ENCODE data around the gene ORC3. TPM values are rescaled to one million over a fixed set of nuclear protein-coding genes. Genes with fewer than 3 reads are reported as not detected.
"Not testable (repeated sequence)": the region's sequence is repeated elsewhere in the genome, so short reads cannot be mapped to it uniquely, and the experiment has no call there.

The ORC3 gene
- total RNA-seq, 1 donor from 2014 or later = 32.9 TPM

DNA sequence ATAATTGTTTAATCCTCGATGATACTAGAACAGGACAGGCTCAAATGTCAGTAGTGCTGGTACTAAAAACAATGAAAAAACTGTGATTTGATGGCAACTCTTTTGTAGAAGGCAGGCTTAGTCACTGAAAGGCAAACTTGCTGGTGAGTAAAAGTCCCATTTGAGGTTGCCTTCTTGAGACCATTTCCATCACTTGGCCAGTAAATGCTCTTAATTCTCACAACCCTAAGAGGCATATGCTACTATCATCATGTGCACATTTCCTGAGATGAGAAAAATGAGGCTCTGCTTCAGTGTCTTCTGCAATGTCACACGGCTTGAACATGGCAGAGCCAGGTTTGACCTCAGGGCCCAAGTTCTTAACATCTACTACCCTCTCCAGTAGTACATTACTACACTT, 102.2 kb downstream of the ORC3 start:
- intact Hi-C loops (cut with micrococcal nuclease) = no loop called here

DNA sequence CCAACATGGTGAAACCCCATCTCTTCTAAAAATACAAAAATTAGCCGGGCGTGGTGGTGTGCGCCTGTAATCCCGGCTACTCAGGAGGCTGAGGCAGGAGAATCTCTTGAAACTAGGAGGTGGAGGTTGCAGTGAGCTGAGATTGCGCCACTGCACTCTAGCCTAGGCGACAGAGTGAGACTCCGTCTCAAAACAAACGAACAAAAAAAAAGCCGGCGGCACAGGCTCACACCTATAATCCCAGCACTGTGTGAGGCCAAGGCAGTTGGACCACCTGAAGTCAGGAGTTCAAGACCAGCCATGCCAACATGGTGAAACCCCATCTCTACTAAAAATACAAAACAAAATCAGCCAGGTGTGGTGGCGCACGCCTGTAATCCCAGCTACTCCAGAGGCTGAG, 106.9 kb downstream of the ORC3 start:
- intact Hi-C loops (cut with micrococcal nuclease) = loop anchor here (1.0 kb wide), 1 partner anchor 1266 kb away; the partner anchor contains the start of gene RNGTT

DNA sequence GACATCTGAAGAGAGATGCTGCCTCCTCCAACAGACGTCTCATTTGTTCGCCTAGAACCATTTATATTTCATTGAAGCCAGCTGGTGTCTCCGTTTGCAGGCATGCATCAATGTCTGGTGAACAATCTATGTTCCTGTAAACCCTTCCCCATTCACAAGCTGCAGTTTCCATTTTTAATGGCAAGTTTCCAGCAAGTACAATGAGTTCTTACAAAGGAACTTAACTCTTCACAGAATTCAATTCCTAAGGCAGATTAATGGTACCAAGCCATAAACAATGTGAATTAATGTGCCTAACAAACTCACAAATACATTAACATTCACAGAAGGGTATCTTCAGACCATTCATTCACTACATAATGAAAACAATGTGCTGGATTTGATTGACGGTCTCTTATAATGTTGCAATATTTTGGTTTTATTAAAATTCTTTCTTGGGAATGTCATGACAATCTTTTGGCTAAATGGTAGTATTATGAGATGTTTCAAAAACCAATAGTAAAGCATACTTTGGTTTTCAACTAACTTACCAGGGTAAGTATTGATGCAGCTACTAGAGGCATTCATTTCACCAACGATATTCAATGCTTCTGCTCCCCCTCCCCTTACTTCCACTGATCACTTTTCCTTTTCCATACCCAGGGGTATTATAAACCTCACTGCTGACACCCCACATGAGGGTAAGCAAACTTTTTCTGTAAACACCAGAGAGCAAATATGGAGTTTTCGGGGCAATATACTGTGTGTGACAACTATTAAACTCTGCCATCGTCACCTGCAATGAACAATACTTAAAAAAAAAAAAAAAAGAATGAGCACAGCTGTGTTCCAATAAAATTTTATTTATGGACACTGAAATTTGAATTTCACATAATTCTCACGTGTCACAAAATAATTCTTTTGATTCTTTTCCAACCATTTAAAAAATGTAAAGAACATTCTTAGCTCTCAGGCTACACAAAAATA, 107.9 kb downstream of the ORC3 start:
- intact Hi-C loops (cut with micrococcal nuclease) = loop anchor here (1.0 kb wide), 2 partner anchors 53 to 1265 kb away; partner anchors contain the start of gene RNGTT

DNA sequence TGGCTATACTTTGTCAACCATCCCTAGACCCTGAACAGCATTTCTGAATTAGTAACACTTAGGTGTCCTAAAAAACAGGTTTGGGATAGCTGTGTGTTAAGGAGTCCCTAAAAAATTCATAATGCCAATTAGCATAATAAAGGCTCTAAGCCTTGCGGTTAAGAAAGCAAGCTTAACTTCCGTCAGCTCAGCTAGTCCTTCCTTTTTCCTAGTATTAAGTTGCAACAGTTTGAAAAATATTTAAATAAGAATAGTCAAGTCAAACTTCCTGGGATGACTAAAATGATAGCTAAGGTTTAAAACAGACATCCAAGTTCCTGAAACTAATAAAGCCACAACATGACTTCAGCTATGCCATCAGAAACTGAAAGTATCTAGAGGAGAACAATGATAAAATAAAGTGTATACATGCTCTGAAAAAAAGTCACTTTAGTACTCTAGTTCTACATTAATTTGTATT, 108.6 kb downstream of the ORC3 start:
- intact Hi-C loops (cut with micrococcal nuclease) = loop anchor here (1.0 kb wide), 1 partner anchor 53 kb away; no protein-coding TSS in a partner anchor

DNA sequence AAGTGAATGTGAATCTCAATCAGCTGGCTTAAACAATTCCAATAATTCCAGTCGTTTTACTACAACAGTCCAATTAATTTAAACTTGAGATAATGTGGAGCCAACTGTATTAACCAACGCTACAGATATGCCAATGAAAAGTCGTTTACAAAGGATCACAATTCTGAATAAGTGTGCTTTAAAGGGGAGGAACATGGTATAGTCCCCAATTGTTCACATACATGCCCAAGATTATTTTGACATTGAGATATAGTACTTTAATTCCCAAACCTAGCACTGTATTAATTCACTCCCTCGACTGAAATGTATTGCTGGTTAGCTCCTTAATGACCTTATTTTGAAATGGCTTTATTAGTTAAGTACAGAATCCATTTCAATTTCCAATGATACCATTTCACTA, 109.6 kb downstream of the ORC3 start:
- intact Hi-C loops (cut with micrococcal nuclease) = no loop called here

GRCh38 chr6:87700397-87701343, 110.7 kb downstream of the ORC3 start:
- intact Hi-C loops (cut with micrococcal nuclease) = loop anchor here (2.0 to 10.0 kb wide), 4 partner anchors 20 to 563 kb away; no protein-coding TSS in a partner anchor

DNA sequence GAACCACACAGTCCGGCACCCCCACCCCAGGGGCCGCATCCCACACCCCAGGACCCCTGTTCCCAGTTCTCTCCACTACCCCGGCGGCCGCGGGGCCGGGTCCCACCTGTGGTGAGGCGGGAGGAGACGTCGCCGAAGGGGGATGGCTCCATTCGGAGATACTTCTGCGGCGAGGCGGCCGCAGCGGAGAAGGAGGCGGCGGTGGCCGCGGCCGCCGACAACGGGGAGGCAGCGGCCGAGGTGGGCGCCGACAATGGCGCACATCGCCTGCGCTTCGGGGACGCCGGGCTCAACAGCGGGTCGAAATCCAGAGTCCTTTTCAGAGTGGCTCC, 111.4 kb downstream of the ORC3 start:
- intact Hi-C loops (cut with micrococcal nuclease) = loop anchor here (2.0 to 10.0 kb wide), 4 partner anchors 21 to 564 kb away; no protein-coding TSS in a partner anchor

GRCh38 chr6:87701676-87702588, 112.0 kb downstream of the ORC3 start, which contains the start of gene AKIRIN2:
Gene AKIRIN2, minus strand, starts transcription at chr6:87702233. Its CDS starts 549 bp downstream, at chr6:87701684.
- intact Hi-C loops (cut with micrococcal nuclease) = loop anchor here (1.0 to 10.0 kb wide), 19 partner anchors 21 to 1936 kb away; partner anchors contain the start of genes LYRM2, ORC3, PNRC1 and RNGTT

GRCh38 chr6:87702589-87702945, 112.6 kb downstream of the ORC3 start:
- intact Hi-C loops (cut with micrococcal nuclease) = loop anchor here (1.0 to 10.0 kb wide), 18 partner anchors 30 to 1936 kb away; partner anchors contain the start of genes LYRM2, ORC3, PNRC1 and RNGTT

DNA sequence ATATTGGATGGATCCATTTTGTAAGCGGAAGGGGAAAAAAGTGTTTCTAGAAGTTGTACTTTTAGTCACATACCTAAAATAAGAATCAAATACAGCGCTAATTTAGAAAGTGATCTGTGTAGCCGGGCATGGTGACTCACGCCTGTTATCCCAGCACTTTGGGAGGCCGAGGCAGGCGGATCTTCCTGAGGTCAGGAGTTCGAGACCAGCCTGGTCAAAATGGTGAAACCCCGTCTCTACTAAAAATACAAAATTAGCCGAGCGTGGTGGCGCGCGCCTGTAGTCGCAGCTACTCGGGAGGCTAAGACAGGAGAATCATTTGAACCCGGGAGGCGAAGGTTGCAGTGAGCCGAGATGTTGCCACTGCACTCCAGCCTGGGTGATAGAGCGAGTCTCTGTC, 113.1 kb downstream of the ORC3 start:
- intact Hi-C loops (cut with micrococcal nuclease) = loop anchor here (2.0 to 10.0 kb wide), 6 partner anchors 46 to 1650 kb away; partner anchors contain the start of gene UBE2J1

GRCh38 chr6:87705070-87705691, 115.2 kb downstream of the ORC3 start:
- intact Hi-C loops (cut with micrococcal nuclease) = loop anchor here (10.0 kb wide), 1 partner anchor 200 kb away; no protein-coding TSS in a partner anchor

DNA sequence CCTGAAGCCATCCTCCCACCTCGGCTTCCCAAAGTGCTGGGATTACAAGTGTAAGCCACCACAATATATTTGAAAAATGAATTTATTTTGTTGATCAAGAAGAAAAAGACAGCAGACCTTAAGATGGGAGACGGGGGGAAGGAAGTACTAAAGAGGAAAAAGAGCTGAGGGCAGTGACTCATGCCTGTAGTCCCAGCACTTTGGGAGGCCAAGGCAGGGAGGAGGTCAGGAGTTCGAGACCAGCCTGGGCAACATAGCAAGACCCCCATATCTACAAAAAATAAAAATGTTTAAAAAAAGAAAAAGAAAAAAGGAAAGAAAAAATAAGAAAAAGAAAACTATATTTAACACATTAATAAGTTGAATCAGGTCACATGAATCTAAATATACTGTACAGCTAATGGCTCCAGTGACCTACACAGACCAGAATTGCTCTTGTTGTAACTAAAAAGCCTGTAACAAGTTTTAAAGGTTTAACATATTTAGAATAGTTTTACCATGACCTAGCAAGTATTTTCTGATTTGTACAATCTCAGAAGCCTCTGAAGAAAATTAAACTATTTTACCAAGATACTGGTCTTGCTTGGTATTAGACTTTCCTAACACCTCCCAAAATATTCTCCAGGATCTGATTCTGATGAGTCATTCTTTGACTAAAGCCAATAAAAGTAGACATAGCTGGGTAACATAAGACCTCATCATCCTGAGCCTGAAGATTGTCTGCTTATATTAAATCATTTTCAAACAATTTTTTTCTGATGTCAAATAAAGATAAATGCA, 116.4 kb downstream of the ORC3 start:
- intact Hi-C loops (cut with micrococcal nuclease) = loop anchor here (10.0 kb wide), 1 partner anchor 198 kb away; no protein-coding TSS in a partner anchor

- intact Hi-C loops (cut with micrococcal nuclease) = loop anchor here (10.0 kb wide), 1 partner anchor 196 kb away; no protein-coding TSS in a partner anchor
Measured at GRCh38 chr6:87708581-87709427, 118.9 kb downstream of the ORC3 start.

GRCh38 chr6:87710090-87710489, 120.2 kb downstream of the ORC3 start:
- intact Hi-C loops (cut with micrococcal nuclease) = no loop called here

DNA sequence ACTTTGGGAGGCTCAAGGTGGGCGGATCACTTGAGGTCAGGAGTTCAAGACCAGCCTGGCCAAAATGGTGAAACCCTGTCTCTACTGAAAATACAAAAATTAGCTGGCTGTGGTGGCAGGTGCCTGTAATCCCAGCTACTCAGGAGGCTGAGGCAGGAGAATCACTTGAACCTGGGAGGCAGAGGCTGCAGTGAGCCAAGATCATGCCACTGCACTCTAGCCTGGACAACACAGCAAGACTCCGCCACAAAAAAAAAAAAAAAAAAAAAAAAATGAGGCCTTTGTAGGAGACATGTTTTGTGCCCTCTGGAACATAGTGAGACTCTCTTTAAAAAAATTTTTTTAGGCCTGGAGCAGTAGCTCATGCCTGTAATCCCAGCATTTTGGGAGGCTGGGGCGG, 122.8 kb downstream of the ORC3 start:
- intact Hi-C loops (cut with micrococcal nuclease) = not testable (repeated sequence)

DNA sequence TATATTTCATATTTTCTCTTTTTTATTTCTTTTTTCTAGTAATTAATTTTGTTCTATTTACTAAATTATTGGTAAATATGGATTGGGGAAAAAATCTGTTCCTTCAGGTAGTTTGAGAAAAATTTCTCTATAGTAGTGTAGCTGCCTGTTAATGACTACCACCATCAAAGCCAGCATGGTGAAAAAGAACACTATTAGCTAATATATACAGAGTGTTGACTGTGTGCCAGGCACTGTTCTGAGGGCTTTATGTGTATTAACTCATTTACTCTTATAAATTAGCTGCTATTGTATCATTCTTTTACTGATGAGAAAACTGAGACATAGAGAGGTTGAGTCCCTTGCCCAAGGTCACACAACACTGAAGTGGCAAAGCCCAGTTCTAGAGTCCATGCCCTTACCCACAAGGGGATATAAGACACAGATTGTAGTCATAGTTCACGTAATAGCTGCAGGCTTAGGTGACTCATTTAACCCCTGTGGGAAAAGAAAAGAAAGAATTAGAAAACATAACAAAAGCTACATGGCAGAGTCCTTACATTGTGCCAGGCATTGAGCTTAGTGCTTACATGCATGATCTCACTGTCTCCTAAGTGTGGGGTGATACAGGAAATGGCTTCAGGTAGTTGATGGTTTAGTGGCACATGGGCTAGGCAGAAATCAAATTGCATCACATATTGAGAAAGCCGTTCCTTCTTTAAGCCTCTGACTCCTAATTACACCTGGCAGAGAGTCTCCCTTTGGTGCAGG, 124.3 kb downstream of the ORC3 start:
- intact Hi-C loops (cut with micrococcal nuclease) = no loop called here

Measured in T-helper 1 cell treated with Interleukin-12 subunit alpha and Interleukin-12 subunit beta and Interleukin-4 antibody, amounts not matched to agents 30 ng/mL and 1 ng/mL, for 36 hours (primary cell).